LHCN-M2 (cell line): ENCODE results near the gene ACY1. TPM values are rescaled to one million over a fixed set of nuclear protein-coding genes. Genes with fewer than 3 reads are reported as not detected.
"Not testable (repeated sequence)": the region's sequence is repeated elsewhere in the genome, so short reads cannot be mapped to it uniquely, and the experiment has no call there.

Experiments
- DNase-seq: peaks from one replicate; pipeline ENCODE4 v3.0.0-alpha.2; 2012; ENCODE audit warnings: low read depth
- total RNA-seq: library from RNA; depleted of rRNA; stranded (reverse); fragments of >200 nt; gene quantifications from 2 replicates; pipeline ENCODE4 v1.2.3, GENCODE V29; 2014

ACY1 gene
- total RNA-seq, 1 experiment from 2014 or later = 75.4 TPM

- DNase-seq = no peak
These were observed 388 bp downstream of the ACY1 start for GRCh38 chr3:51983578-51984268.

- DNase-seq = no peak
These were observed 923 bp downstream of the ACY1 start for GRCh38 chr3:51984269-51984647.

GRCh38 chr3:51985063-51985462 is 1.7 kb downstream of the ACY1 start:
- no peak for DNase-seq

GRCh38 chr3:51986010-51986947 is 2.9 kb downstream of the ACY1 start:
- no peak for DNase-seq

GRCh38 chr3:51987568-51987967 is 4.2 kb downstream of the ACY1 start:
- DNase-seq = no peak

- no peak for DNase-seq
These were observed 5.2 kb downstream of the ACY1 start for GRCh38 chr3:51988286-51989146.

- DNase-seq = not testable (repeated sequence)
These were observed 7.2 kb downstream of the ACY1 start for GRCh38 chr3:51990501-51990971.

- DNase-seq = no peak
These were observed 8.8 kb downstream of the ACY1 start for GRCh38 chr3:51992017-51992682.

GRCh38 chr3:51993657-51994056 is 10.3 kb downstream of the ACY1 start:
- not testable (repeated sequence) for DNase-seq

GRCh38 chr3:51994530-51994929 is 11.2 kb downstream of the ACY1 start:
- no peak for DNase-seq

GRCh38 chr3:51995346-51996163 is 12.2 kb downstream of the ACY1 start, which contains the start of gene RPL29:
Gene RPL29, minus strand, starts transcription at chr3:51995895. Its CDS starts 434 bp downstream, at chr3:51995461.
- peak; percentile 92 for DNase-seq

- DNase-seq = no peak
These were observed 13.8 kb downstream of the ACY1 start for GRCh38 chr3:51997172-51997571.

GRCh38 chr3:51997935-51998596 is 14.7 kb downstream of the ACY1 start:
- DNase-seq = peak; percentile 74

GRCh38 chr3:51998774-51999173 is 15.4 kb downstream of the ACY1 start:
- no peak for DNase-seq

- DNase-seq = no peak
These were observed 16.5 kb downstream of the ACY1 start for GRCh38 chr3:51999846-52000245.

- DNase-seq = peak; percentile 50
These were observed 18.2 kb downstream of the ACY1 start for GRCh38 chr3:52001443-52001974.

- DNase-seq = no peak
These were observed 19.4 kb downstream of the ACY1 start for GRCh38 chr3:52002748-52003147.

GRCh38 chr3:52004163-52004787 is 20.9 kb downstream of the ACY1 start:
- DNase-seq = no peak

GRCh38 chr3:52004906-52005395 is 21.6 kb downstream of the ACY1 start:
- no peak for DNase-seq
